Dedifferentiated amniotic fluid mesenchymal stem cell (primary cell): ENCODE measurements around the gene KIRREL3.

Experiments used
- DNase-seq: peaks from one replicate; pipeline ENCODE4 v3.0.0-alpha.2; 2016; ENCODE audit errors: extremely low spot score

The KIRREL3 gene

DNA sequence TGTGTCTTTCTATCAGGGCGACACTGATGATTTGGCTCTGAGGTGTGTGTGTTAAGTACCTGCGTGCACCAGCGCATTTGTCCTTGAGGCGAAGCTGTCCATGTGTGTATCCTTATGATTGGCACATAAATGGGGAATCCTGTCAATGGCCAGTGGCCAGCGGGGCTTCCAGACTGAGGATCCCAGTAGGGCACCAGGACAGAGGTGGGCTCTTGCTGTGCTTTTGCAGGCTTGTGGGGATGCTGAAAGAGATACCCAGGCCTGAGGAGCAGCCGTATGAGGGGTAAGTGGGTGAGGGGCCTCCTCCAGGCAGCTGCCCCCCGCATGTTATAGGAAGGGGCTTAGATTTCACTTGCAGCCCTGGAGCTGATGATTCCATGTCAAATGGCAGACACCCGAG lies 488.3 kb downstream of the KIRREL3 start:
- DNase-seq = no peak

DNA sequence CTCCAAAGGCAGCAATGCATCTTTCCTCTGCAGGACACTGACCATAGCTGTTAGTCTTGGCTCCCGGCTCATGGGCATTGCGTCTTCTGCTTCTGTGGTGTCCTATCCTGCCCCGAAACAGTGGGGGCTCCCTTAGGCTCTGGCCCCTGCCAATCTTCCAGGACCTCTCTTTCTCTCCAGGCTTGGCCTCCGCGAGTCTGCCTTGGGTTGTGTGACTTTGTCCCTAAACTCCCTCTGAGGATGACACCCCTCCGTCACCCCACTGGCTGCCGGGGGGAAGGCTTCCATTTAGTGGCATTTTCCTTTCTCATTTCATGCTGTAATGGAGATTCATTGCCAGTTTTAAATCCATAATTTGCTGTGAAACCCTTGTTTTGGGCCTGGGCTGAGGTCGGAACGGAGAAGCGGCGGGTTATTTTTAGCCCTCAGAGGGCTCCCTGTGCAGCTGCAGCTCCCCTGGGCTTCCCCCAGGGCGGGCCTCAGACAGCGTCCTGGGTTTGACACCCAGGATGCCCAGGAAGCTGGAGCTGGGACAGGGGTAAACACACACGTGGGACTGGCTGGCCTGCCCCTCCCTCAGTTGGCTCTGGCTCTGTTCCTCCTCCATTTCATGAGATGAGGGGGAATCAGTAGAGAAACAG lies 489.0 kb downstream of the KIRREL3 start:
- no peak for DNase-seq

DNA sequence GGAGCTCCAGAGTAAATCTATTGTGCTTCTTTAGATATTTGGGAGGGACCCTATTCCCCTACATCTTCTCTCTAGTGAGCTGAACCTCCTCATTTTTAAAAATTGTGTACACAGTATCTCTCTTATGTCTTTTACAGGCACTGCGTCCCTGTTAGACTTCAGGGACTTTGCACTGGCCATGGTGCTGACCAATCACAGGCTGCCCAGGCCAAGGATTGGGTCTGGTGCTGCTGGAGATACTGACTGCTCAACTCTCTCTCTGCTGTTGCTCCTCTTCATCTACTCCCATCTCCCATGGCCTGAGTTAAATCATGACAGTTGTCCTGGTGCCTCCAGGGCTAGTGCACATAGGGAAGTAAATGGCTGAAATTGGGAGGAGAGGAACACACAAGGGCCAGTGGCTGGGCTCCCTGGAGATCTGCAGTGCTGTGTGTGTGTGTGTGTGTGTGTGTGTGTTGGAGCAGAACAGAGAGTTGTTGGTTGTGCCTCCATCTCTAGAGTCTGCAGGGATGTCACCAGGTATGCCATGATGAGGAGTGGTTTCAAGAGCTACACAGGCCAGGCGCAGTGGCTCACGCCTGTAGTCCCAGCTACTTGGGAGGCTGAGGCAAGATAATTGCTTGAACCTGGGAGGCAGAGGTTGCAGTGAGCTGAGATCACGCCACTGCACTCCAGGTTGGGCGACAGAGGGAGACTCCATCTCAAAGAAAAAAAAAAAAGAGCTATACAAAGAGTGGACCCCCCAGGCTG lies 489.8 kb downstream of the KIRREL3 start:
- no peak for DNase-seq

DNA sequence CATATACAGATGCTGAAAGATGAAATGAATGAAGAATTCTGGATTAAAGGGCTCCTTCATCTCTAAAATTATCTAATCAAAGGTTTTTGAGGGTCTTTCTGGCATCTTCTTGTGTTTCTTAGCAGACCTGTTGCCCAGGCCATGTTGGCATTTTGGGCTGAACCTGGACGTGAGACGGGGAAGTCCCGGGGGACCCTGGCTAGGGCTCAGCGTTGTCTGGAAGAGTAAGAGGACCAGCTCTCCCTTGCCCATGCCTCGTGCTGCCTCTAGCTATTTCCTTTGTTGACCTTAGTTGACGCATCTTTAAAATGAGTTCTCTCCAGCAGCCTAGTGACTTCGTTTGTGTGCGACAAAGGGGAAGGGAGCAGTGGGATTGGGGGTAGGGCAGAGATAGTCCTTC lies 492.9 kb downstream of the KIRREL3 start:
- DNase-seq = no peak

DNA sequence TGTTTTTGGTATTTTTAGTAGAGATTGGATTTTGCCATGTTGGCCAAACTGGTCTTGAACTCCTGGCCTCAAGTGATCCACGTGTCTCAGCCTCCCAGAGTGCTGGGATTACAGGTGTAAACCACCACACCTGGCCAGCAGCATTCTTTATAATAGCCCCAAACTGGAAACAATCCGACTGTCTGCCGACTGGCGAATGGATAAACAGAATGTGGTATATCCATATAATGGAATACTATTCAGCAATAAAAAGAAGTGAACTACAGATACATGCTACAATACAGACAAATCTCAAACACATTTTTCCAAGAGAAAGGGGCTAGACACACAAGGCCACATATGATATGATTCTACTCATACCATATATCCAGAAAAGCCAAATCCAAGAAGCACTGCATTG lies 493.8 kb downstream of the KIRREL3 start:
- no peak for DNase-seq

DNA sequence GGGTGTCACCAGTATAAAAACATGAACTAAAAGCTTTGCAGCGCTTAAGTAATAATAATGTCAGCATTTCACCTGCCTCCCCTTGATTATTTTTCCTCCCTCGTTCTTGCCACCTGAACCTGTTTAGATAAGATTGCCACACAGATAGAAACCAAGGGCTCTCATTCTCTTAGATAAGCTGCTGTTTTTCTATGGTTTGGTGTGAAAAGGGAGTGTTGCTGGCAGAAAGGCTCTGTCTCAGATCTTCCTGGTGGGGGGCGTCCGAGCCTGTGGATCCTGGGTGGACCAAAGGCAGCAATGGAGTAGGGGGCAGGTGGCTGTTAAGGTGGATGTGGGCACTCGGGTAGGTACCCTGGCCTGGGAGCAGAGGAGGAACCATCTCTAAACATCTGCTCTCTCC lies 497.6 kb downstream of the KIRREL3 start:
- DNase-seq = no peak

DNA sequence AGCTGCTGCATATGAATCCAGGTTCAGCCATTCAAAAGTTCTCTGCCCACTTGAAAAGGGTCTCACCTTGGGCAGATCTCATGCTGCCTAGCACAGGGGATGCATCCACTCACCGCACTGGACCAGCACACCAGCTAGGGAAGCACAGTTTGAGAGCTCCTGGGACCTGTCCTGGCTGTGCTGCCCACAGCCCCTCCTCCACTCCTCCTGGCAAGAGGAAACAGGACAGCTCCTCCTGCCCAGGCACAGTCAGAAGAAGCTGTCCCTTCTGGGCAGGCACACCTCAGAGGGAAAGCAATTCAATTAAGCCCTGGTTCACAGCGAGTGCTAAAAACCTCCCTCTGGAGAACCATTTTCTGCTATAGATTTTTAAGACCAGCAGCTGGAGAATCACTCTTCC lies 498.4 kb downstream of the KIRREL3 start:
- no peak for DNase-seq

DNA sequence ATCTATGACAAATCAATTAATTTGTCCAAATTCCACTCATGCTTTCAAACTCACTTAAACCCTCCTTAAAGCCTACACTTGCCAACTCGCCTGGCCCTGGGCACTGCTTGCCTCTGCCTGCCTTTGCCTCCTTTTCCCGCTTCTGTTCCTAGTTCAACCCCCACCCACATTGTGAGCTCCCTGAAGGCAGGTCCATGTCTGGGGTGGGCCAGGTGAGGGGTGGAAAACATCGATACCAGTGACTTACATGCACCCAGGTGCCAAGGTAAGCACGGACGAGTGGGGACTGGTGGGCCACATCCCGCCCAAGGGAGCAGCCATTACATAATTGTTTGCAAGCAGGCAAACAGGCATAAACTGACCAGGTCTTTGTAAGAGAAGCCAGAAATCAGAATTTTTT lies 498.9 kb downstream of the KIRREL3 start:
- DNase-seq = no peak

DNA sequence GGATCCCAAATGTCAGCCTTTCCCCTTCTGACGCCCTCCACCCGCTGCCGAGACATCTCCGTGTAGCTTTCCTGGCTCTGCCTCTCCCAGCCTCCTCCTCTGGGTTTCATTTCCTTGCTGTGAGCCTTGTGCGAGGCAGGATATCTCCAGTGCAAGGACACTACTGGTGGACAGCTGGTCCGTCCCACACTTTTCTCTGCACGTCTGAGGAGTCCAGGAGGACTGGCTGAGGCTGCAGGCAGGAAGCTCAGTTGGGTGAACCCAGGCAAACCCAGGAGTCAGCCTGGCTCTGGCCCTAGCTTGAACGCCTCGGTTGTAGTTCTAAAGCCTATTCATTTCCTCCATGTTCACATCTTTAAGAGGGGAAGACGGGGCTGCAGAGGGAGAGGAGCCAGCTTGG lies 499.6 kb downstream of the KIRREL3 start:
- no peak for DNase-seq

DNA sequence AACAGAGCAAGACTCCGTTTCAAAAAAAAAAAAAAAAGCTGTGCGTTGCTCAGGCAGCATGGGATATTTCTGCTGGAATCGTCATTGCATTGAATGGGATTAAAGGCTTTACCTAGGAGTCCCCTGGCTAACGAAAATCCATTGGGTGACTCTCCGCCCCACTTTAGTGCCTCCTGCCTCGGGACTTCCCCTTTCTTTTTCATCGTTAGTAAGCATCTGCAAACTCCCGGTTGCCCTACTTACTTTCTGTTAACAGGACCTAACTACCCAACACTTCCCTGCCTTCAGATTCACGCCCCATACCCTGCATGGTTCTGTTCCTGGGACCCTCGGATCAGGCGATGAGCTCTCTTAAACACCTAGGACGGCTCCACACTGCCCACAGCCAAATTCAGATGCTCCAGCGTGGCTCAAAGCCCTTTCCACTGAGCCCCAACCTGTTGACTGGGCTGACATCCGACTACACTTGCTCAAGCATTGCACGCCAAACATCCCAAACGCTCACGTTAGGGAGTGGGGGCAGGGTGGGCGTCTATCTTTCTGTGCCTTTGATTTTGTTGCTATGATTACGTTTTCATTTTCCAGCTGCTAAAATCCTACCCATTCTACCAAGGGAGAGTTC lies 501.3 kb downstream of the KIRREL3 start:
- DNase-seq = no peak

DNA sequence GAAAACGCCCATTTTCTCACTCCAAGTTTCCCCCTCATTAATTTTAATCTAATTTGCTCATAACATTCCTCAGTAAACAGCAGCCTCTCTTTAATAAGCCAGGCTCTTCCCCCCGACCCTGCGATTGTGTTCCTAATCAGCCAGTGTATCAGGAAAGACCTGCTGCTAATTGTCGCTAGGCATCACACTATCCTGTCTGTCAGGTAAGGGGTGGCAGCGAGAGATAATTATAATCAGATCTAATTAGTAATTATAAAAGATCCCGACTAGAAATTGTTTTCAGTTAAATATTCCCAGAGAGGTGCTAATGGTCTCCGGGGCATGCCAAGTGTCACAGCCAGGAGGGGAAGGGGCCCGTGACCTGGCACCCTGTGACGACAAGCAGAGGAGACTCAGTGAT lies 502.3 kb downstream of the KIRREL3 start:
- DNase-seq = no peak

DNA sequence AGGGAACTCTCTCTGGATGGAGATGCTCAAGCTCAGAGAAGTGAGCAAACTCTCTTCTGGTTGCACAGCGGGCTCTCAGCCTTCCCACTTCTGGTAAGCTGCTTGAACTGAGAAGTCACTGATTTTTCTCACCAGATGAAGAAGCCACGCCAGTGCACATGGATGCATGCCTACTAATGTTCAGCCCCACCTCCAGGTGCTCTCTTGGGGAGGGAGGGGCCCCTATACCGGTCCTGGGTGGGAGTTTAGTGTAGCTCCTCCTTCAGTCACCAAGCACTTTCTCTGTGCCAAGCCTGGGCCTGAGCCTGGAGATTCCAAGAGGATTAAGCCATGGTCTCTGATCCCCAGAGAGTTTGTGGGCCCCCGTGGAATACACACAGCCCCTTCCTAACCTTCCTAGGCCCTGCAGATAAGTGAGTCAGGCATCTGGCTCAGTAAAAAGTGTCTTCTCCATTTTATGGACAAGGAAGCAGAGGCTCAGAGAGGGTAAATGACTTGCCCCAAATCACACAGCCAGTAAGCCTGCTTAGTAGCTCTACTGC lies 502.9 kb downstream of the KIRREL3 start:
- DNase-seq = no peak

DNA sequence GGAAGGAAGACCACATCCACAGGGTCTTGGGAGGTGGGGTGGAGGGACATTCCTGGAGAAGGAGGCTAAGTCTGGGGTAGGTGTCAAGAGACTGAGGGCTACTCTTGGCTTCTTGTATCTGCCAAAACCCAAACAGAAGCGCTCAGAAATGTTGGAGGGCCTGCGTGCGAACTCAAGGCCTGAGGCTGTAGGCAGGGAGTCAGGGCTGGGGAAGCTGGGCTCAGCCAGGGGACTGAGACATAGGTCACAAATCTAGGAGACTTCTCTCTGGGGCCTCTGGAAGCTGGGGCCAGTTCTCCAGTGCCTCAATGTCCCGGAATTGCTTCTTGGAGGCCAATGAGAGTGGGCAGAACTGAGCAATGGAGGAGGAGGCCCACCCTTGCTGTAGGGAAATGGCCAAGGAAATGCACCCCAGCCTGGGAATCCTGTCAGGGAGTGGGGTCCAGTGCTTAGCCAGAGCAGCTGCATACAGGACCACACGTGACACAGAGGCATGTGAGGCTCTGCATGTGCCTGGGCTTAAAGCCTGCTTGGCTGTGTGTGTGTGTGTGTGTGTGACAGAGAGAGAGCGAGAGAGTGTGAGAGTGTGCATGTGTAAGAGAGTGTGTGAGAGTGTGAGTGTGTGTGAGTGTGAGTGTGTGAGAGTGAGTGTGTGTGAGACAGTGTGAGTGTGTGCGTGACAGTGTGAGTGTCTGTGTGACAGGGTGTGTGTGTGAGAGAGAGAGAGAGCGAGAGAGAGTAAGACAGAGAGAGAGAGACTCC lies 503.8 kb downstream of the KIRREL3 start:
- DNase-seq = no peak

DNA sequence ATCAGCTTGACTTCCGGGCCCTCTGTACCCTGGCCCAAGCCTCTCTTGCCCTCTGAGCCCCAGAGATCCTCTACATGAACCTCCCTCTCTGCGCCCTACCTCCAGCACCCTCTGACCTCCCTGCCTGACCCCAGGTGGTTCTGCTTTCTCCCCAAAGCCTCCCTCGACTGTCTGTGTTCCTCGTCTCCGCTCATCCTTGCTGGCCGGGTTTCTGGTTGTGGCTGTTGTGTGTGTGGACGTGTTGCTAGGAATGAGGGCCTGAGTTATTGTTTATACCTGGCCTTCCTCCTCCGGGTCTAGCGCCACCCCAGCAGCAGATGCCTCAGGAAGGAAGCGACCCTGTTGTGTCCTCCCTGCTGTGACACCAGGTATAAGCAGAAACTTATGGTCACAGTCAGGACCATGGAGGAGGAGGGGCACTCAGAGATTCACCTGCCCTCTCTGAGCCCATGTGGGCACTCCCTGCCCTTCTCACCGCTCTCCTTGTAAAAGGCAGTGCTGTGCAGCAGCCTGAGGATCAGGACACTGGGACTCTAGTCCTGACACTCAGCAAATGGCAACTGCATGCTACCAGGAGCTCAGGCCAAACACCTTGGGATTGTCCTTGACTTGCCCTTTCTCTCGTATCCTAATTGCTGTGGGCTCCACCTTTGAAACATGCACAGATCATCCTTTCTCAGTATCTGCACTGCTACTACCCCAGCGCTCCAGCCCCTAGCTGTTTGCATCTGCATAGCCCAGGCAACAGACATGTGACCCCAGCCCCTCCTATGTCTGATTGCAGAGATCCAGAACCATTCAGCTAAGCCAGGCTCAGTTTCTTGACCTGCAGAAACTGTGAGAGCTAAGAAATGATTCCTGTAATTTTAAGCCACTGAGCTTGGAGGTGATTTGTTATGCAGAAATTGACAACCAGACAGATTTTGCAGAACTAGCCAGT lies 505.0 kb downstream of the KIRREL3 start:
- DNase-seq = no peak

DNA sequence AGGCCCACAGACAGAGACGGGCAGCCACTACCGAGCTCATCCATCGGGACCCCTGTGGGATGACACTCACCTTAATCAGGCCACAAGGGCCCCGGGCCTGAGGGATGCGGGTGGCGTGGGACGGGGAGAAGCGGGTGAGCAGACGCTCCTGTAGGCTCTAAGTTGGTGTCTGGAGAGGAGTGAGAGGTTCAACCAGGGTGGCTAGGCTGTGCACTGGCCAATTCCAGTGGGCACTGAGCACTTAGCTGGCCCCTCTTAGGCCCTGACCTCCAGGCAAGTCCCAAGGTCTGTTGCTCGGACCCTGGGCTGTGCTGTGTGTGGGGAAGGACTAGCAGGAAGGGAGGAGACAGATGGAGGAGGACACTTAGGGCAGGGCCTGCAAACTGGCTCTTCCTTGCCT lies 505.7 kb downstream of the KIRREL3 start:
- DNase-seq = no peak

DNA sequence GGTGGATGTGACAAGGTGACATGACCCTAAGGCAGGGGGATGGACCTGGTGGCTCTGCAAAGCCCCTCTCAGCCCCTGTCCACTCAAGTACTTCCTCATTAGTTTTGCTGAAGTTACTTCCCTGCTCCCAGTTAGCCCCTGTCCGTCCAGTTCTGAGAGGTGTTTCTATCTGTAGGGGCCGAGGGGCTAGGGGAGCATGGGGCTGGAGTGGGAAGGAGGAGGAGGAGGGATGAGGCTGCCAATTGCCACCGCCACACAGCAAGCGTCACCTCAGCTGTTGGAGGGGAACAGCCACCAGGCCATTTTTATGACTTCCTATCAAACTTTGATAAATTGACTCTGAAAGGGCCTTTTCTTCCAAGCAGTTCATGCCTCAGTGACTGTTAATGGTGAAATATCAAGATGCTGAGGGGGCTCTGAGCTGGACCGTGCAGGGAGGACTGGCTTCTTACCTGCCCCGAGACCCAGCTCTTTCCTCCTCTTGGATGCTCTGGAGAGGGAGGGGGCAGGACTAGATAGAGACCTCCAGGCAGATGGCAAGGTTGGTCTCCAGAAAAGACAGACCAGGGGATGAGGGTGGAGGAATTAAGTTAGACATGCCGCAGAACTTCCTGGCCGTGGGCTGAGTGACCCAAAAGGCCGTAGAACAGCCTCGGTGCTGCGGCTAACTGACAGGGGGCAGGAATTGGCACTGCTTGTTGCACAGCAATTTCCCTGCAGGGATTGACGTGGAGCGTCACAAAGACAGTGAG lies 508.1 kb downstream of the KIRREL3 start:
- no peak for DNase-seq

DNA sequence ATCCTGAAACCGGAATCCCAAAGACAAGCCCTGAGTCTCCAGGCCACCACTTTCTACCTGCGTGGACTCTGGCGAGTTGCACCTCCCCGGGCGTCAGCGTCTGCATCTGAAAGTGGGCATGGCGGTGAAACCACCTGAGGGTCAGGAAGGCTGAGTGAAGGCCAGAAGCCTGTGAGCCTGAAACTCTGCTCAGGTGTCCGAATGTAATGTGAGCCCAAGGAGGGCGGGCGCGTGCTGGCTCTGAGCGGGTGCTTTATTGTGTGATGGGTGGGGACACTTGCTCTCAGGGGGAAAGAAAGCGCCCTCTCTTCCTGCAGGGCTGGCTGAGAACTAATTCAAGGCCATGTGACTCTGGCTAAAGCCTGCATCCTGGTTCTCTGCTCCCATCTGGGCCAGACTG lies 509.5 kb downstream of the KIRREL3 start:
- DNase-seq = no peak

DNA sequence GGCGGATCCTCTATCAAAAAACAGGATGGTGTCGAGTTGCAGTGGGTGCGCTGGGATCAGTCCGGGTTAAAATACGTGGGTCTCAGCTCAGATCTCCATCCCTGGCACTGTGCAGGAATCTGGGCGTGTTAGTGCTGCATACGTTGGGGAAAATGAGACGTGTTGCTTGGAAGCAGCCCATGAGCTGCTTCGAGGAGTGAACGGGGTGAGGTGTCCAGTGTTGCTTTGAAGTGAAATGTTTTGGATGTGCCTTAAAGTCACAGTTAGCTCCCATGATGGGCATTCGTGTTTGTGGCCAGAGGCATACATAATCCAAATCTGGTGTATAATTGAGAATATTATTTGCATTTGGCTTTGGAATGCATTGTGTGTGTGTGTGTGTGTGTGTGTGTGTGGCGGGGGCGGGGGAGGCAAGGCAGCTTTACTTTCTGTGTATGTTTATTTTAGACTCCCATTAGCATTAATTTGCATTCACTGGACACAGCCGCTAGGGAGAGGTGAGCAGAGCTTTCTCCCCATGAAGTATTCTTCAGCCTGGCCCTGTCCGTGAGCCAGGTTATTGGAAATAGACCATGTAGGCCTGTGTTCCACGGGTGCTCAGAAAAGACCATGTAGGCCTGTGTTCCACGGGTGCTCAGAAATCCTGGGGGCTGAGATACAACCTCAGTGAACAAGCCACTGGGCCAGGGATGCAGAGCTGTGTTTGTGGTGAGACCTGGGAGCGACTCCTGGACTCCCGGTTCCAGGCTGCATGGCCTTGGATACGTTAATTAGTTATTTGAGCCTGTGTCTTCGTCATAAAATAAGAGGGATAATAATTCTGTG lies 510.5 kb downstream of the KIRREL3 start:
- DNase-seq = no peak

DNA sequence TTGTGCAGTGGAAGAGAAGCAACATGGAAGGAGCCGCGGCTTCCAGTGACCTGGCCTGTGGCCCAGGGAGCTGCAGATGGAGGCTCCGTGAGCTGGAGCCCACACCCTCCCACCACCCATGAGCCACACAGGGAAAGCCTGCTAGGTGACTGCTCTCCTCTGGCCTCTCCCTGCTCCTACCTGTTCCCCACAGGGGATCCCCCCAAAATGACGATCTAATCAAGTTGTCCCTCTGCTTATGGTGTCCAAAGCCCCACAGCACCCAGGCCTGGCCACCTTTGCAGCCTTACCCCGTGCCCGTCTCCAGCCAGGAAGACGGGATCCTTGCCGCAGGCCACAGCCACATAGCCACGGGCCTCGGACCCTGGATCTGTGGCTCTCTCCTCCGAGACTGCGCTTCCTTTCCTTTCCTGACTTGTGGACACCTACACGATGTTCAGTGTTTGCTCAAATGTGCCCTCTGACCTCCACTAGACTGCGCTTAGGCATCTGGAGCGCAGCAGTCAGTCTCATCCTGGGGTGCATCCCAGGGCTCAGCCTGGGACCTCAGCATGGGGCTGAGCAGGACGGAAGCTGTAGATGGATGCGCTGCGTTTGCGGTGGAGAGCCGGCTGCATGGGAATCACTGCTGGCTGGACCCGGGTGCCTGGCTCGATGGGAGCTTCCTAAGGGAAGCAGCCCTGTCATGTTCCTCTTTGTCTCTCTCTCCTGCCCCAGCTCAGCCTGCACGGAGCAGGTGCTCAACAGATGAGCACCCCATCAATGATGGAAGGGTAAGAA lies 511.8 kb downstream of the KIRREL3 start:
- no peak for DNase-seq
